GM19025 (cell line): Measurements from ENCODE around the gene CBFA2T2.

Experiments used
- ATAC-seq: cut with Tn5 transposase; IDR thresholded peaks from one replicate; pipeline ENCODE4 v1.9.1; 2021; ENCODE audit warnings: mild to moderate bottlenecking, low read depth, moderate library complexity; ENCODE audit not compliant: unreplicated experiment

The CBFA2T2 gene

DNA sequence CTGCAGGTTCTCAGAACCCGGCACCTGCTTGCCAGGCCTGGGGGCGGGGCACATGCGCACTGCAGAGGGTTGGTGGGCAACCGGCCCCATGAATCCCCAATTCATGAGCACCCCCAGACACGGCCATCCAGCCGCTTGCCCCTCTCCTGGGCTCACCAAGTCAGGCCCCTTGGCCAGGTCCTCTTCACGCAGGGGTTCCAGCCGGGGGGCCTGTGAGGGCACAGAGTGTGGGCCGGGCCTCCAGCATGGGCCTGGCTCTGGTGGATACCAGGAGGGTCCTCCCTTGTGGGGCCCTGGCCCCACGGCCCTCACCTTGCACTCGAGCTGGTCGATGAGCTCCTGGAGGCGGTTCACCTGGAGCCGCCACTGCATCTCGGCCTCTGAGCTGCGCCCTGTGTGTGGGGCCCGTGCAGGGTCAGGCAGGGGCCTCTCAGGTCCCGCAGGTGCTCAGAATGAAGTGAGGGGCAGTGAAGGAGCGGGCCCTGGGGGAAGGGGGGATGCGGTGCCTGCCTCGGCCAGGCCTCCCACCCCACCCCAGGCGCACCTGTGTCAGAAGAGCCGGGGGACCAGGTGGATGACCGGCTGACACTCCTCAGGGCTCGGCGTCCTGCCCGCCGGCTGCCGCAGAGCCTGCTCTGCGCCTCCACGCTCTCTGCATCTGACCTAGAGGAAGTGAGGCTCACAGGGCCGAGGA is 169.6 kb downstream of the CBFA2T2 start:
- no peak for ATAC-seq

DNA sequence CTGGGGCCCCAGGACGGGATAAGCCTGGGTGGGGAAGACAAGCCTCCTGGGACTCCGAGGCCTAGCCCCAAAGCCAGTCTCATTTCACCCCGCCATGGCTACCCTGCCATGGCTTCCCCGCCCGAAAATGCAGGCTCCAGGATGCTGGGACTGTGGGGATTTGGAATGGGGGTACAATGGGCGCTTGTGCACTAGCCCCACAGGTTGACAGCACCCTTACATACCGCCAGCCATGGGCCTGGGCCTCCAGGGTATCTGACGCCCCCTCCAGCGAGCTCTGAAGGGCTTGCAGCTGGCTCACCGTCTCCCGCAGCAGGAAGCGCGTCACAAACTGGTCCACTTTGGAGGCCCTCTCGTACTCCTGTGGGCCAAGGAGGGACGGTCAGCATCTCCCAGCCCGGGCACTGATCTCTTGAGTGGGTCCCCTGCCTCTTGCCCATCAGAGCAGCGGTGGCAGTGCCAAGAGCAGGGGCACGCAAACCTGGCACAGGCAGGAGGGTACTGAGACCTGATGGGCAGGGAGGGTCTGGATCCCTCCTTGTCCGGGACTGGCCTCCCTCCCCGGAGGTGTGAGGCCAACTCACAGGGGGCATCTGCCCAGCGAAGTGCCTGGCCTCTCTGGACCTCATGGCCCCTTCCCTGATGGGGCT is 170.3 kb downstream of the CBFA2T2 start:
- ATAC-seq: no peak

DNA sequence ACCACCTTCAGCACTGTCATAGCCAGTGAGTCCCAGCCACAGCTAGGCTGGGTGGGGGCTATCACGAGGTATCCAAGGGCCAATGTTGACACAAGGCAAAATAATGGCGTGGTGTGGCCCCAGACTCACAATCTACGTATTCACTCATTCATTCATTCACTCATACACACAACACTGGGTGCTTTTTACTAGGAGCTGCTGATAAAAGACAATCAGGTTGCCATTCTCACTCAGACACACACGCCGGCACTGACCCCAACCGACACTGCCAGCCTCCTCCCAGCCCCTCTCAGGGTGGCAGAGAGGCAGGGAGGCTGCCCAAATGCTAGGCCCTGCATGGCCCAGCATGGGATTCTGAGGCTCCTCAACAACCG is 170.8 kb downstream of the CBFA2T2 start:
- no peak for ATAC-seq

DNA sequence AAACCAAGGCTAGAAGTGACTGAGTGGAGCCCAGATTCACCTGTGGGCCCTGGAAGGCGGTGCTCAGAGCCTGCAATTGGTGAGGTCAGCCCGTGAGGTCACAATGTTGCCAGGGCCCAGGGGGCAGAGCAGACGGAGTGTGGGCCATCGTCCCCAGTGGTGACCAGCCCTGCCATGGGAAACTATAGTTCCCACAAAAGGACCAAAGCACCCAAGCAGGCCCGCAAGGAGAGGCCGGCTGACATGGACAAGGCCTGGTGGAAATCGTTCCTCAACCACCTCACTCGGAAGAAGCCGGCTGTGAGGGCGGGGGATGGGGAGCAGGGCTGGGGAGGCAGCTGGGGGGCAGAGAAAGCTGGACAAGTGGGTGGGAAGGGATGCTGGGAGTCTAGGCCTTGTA is 172.3 kb downstream of the CBFA2T2 start, which contains the start of gene C20orf144:
TSS of gene C20orf144 (plus strand) at position 156 of the 400 bp plus-strand sequence. CDS start at position 175, 19 bp downstream.
- no peak for ATAC-seq

DNA sequence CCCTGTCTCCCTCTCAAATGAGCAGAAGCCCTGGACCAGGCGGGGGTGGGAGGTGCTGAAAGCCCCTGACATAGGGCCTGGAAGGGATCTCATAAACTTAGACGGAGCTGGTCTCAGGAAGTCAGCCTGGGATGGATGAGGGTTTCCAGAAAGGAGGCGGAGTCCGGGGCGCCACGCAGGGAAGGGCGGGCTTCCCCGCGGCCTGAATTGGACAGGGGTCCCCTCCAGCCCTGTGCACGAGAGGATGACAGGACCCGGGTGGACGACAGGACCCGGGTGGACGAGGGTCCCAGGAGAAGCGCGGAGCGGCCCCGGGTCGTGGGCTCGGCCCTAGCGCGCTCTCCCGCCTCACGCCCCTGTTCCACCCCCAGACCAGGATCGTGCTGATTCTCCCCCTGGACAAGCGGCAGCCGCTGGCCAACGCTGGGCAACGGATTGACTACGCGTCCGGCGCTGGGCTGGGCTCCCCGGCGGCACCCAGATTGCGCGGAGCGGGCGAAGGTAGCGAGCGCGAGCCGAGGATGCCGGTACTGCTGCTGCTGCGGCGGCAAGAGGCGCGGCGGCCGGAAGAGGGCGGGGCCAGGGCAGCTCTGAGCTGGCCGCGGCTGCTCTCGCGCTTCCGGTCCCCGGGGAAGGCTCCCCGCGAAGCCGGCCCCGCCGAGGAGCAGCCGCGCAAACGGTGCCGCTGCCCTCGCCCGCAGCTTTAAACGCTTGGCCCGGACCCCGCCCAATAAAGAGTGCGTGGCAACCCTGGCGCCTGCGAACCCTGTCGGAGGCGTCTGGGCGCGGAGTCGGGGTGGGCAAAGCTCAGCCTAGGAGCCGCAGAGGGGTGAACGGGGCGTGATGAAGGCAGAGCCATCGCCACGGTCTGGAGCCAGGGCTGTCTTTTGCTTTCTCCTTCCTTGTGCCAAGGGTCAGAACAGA is 173.5 kb downstream of the CBFA2T2 start:
- peak; percentile 34 for ATAC-seq

DNA sequence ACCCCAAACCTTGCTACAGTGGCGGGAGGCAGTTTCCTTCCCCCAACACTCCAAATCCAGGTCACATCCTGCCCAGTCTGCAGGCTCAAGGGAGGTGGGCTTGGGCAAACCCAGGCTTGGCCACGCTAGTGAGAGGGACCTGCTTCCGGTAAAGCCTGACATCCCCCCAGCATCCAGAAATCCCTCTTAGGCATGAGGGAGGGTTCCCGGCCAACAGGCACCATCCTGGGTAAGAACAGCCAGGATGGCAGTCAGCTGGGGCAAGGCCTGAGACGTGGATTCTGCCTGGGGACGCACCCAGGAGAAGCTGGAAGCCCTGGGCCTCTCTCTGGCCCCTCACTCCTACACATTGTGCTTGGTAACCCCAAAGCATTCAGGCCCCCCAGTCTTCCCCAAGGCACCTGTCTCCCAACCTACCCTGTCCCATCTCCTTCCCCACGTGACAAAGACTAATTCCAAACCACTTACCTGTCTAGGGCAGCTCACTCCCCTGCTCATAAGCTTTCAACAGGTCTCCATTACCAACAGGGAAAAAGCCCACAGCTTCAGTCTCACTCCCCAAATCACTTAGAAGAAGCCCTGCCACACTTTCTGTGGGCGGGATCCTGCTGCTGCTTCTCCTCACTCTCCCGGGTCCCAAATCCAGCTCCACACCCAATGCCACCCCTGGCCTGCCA is 174.3 kb downstream of the CBFA2T2 start:
- no peak for ATAC-seq

DNA sequence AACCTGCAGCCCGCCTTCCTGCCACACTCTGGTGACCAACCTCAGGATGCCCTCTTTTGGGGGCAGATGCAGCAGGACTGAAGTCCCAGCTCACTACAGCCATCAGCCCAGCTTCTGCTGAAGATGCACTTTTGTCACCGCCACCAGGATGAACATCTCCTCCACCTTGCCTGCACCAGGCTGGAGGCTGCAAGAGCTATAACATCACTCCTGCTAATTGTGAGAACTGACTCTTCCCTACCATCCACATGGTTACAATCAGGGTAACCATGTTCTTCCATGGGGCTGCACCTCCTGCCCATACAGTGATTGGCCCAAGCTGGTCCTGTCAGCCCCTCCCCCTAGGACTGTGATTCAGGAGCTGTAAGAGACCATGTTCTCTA is 174.9 kb downstream of the CBFA2T2 start:
- ATAC-seq: no peak

DNA sequence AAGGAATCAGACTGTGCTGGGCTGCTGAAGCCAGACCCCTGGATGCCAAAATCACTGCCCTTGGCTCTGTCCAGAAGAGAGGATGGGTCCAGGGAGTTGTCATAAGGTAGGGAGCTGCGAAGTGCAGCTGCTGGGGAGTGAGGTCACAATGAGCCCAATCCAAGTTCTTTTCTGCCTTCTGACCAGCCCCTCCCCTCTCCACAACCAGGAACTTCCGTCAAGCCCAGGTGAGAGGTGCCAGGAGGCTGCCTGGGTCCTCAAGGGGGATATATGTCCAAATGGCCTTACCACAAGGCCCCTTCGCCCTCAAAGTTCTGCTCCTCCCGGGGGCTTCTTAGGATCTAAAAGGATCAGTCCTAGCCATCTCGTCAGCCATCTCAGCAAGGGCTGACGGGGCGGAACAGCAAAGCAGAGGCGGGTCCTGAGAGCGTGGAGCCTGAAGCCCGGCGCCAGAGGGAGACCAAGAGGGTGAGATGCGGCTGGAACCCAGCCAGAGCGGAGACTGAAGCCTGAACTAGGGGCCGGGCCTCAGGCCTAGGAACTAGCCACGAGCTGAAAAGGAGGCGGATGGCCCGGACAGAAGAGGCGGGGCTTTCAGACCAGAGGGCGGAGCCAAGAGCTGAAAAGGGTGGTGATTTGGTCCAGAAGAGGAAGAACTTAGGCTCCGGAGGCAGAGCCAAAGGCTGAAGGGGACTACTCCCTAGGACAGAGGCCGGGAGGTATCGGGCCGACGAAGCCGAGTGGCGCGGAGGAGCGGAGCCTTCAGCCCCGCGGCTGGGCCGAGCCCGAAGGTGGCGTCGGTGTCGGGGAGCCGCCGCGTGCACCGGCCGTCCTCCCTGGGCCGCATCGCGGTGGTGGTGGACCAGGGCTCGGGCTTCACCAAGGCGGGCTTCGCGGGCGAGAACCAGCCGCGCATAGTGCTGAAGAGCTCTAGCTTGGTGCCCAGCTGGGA is 176.7 kb downstream of the CBFA2T2 start, which contains the start of gene ACTL10:
TSS of gene ACTL10 (plus strand) at position 651 of the 952 bp plus-strand sequence. CDS start 555 bp downstream, outside the sequence.
- ATAC-seq: peak; percentile 64

DNA sequence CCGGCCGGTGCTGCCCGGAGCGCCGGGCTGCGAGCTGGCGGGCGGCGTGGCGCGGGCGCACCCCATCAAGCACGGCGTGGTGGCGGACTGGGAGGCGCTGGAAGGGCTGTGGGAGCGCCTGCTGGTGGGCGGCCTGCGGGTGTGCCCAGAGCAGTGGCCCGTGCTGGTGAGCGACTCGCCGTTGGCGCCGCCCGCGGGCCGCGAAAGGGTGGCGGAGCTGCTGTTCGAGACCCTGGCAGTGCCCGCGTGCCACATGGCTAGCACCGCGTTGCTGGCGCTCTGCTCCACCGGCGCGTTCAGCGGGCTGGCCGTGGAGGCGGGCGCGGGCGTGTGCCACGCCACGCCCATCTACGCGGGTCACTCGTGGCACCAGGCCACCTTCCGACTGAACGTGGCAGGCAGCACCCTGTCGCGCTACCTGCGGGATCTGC is 177.4 kb downstream of the CBFA2T2 start:
- ATAC-seq: peak; percentile 2

DNA sequence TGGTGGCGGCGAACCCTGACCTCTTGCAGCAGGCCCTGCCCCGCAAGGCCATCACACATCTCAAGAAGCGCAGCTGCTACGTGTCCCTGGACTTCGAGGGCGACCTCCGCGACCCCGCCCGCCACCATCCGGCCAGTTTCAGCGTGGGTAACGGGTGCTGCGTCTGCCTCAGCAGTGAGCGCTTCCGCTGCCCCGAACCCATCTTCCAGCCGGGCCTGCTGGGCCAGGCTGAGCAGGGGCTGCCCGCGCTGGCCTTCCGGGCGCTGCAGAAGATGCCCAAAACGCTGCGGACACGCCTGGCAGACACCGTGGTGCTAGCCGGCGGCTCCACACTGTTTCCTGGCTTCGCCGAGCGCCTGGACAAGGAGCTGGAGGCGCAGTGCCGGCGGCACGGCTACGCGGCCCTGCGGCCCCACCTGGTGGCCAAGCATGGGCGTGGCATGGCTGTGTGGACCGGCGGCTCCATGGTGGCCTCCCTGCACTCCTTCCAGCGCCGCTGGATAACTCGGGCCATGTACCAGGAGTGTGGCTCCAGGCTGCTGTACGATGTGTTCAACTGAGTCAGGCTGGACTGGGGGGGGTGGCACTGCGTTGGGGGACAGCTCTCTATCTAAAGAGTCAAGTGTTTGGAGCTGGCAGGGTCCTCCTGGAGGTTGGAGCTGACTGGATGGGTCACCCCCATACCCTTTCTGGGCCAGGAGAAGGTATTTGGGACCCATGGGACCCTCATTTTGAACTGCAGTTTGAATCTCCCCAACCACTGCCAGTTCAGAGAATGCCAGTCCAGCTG is 178.0 kb downstream of the CBFA2T2 start:
- ATAC-seq: peak; percentile 32

DNA sequence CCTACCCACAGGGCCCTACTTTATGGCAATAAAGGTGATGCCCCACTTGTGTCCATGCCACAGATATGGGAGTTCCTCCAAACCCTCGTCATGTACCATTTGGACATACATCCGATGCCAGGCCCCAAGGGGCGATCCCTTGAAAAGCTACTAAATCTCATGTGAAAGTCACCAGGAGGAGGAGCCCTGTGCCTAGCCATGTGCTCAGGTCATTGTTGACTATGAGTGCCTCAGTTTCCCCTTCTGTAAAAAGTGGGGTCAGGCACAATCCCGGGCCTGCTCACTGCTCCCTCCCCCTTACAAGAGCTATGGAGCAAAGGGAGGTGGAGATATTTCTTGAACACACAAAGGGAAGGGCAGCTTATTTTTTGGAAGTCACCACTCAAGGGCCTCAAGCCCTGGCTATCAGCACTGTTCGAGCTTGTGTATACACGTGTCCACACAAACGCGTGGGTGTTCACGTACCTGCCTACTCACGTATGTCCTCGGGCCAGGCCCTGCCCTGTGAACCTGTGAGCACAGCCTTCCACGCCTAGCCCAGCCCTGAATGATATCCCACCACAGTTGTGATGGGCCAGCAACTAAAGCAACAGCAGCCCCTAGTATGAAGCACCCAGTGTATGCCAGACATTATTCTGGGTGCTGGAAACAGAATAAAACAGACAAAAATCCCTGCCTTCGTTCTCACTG is 178.7 kb downstream of the CBFA2T2 start:
- ATAC-seq: no peak

DNA sequence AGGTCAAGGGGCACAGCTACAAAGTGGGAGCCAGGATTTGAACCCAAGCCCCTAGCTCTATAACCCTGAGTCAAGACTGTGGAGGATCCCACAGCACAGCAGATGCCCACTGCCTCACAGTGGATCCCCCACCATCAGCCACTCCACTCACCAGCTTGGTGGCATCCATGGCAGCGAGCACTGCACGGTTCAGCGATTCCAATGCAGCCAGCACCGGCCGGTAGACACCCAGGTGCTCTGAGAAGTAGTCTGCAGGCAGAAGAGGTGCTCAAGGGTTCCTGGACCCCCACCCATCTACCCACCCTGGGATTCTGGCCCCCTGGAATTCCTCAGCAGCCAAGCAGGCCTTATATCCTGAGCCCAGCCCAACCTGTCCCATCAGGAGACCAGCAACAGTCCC is 179.3 kb downstream of the CBFA2T2 start:
- ATAC-seq: no peak

DNA sequence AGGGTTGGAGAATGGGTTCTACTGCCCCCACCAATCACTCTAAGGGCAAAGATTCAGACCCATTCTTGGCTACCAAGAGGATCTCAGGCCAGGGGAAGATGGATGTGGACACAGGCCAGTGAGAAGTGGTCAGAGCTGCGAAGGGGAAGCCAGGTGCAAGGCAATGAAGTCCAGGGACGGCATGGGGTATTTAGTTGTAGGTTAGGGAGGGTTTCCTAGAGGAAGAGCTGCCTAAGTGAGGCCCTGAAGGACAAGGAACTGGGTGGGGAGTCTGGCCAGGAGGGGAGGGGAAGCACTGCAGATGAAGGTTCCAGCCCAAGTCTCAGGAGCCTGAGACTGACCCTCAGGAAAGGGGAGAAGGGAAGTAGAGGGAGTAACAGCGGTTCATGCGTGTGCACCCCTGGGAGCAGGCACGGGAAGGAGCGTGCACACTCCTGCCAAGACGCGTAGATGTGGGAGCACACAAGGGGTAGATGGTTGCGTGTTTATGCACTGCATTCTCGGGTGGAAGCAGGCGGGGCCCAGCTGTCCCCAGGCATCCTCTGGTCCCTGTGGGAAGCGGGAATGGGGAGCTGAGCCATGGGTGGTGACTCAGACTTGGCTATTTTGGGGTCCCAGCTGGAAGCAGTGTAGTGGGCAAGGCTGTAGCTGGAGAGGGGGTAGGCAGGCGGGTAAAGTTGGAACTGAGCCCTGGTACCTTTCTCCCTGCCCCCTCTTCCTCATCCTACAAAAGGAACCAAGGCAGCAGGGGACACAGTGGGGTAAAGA is 180.2 kb downstream of the CBFA2T2 start:
- no peak for ATAC-seq

DNA sequence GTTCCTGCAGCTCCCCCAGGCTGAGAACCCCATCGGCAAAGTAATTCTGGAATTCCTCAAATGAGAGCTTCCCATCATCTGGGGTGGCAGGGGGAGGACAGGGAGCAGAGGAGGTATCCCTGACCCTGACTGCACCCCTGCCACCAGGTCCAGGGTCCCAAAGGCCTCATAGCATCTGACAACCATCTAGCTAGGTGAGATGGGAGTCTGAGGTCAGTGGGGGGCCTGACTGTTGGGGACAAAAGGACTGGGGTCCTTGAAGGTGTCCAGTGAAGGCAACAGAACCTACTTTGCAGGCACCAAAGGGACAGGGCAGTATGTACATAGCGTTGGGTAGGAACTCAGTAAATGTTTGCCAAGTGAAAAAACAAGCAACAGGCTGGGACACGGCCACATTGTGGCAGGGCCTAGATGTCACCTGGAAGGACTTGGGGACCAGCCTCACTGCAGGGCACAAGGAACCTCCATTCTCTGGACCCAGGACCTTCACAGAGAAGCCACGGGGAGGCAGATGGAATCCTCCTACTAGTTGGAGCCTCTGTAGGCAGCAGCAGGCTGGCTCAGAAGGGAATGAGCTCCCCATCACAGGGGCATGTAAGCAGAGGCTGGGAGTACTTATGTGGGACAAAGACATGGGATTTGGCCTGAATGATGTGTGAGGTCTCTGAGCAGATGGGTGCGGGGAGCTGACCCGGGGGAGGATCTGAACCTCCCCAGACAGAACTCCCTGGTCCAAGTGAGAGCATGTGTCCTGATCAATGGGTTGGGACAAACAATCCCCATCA is 181.0 kb downstream of the CBFA2T2 start:
- no peak for ATAC-seq

DNA sequence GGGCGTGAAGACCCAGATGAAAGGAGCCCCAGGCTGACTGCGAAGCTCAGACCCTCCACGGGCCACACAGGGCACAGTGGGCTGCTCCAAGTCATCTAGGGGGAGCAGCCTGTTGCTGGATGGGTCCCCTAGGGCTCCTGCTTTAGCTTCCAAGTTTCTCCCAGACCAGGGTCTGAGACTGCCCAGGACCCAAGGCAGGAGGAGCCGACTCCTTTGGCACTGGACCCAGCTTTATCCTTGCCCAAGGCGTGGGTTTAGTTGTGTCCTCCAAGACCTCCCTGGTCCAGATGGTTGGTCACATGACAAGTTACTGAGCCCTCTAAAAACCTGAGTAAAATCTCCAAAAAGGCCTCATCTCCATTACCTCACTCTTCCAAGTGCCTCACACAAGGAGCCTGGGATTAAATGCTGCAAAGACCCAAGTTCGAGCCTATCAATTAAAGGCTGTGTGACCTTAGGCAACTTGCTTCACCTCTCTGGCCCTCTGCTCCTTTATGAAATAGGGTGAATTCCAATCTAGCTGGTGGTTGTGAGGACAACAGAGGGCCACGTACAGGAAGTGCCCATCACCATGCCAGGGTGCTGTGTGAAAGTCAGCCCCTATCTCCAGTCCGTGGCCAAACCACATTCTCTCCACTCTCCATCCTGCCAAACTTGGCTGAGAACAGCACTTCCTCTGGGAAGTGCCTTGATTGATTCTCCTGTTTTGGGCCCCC is 181.8 kb downstream of the CBFA2T2 start:
- no peak for ATAC-seq
